SJCRH30 (cell line): ENCODE results near the gene ERN2. TPM values are rescaled to one million over a fixed set of nuclear protein-coding genes. Genes with fewer than 3 reads are reported as not detected.
"Not testable (repeated sequence)": the region's sequence is repeated elsewhere in the genome, so short reads cannot be mapped to it uniquely, and the experiment has no call there.

Experiments used
- DNase-seq, 2 experiments: peaks; one replicate each; pipeline ENCODE4 v3.0.0-alpha.2; 2015 to 2020
- H3K27ac ChIP-seq: fragments of 250-450 bp; sonication (Bioruptor Pico); 2 replicates; pipeline ENCODE4 v1.5.1; 2020; ENCODE audit warnings: mild to moderate bottlenecking, moderate library complexity
- H3K27me3 ChIP-seq: fragments of 250-450 bp; sonication (Bioruptor Pico); 2 replicates; pipeline ENCODE4 v1.5.1; 2020; ENCODE audit warnings: mild to moderate bottlenecking, moderate library complexity
- H3K36me3 ChIP-seq: fragments of 250-450 bp; sonication (Bioruptor Pico); 2 replicates; pipeline ENCODE4 v1.5.1; 2020; ENCODE audit warnings: mild to moderate bottlenecking, moderate library complexity
- H3K4me1 ChIP-seq: fragments of 250-450 bp; sonication (Bioruptor Pico); 2 replicates; pipeline ENCODE4 v1.5.1; 2020; ENCODE audit warnings: mild to moderate bottlenecking, moderate library complexity
- H3K4me3 ChIP-seq: fragments of 250-450 bp; sonication (Bioruptor Pico); 2 replicates; pipeline ENCODE4 v1.5.1; 2020; ENCODE audit warnings: mild to moderate bottlenecking, moderate library complexity
- H3K9me3 ChIP-seq: fragments of 250-450 bp; sonication (Bioruptor Pico); replicated peaks from 2 replicates; pipeline ENCODE4 v1.5.1; 2020; ENCODE audit warnings: mild to moderate bottlenecking, moderate library complexity
- total RNA-seq: library from RNA; depleted of rRNA; stranded (reverse); fragments of >200 nt; shearing (Covaris generic); gene quantifications from 2 replicates; pipeline ENCODE4 v1.2.3, GENCODE V29; 2014

ERN2 gene
- total RNA-seq, 1 experiment from 2014 or later = not detected

GRCh38 chr16:23729503-23730424 is 16.7 kb upstream of the ERN2 start:
- no peaks in the 10 kb centered on the region for H3K9me3 ChIP-seq
- no peak overlapping the region for H3K4me3 ChIP-seq
- H3K4me1 ChIP-seq = no peaks in the 10 kb centered on the region
- DNase-seq = peak; percentile 9 to 32
- H3K36me3 ChIP-seq = no peaks in the 10 kb centered on the region
- no peak overlapping the region for H3K27ac ChIP-seq
- no peaks in the 10 kb centered on the region for H3K27me3 ChIP-seq

- no peaks in the 10 kb centered on the region for H3K36me3 ChIP-seq
- no peaks in the 10 kb centered on the region for H3K4me1 ChIP-seq
- no peaks in the 10 kb centered on the region for H3K9me3 ChIP-seq
- no peak for DNase-seq
- no peak overlapping the region for H3K27ac ChIP-seq
- no peak overlapping the region for H3K4me3 ChIP-seq
- H3K27me3 ChIP-seq = no peaks in the 10 kb centered on the region
These were observed 15.1 kb upstream of the ERN2 start for GRCh38 chr16:23728112-23728477.

DNA sequence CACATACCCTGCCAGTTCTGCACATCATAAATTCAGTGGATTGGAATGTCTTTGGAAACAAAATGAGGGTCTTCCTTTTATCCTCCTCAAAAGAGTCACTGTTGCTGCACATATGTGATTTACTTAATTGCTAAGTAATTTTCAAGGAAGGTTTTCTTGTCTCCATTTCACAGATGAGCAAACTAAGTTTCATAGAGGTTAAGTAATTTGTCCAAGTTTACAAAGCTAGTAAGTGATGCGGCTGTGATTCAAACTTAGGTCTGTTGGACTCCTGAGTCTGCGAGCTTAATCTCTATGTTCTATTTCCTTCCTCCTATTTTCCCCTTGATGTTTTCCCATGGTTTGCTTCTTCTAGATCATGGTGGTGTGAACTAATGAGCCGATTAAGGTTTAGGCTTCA is 13.7 kb upstream of the ERN2 start:
- no peak overlapping the region for H3K27ac ChIP-seq
- H3K27me3 ChIP-seq = no peaks in the 10 kb centered on the region
- H3K4me1 ChIP-seq = no peaks in the 10 kb centered on the region
- no peaks in the 10 kb centered on the region for H3K36me3 ChIP-seq
- H3K9me3 ChIP-seq = no peaks in the 10 kb centered on the region
- H3K4me3 ChIP-seq = no peak overlapping the region
- no peak for DNase-seq

- Histone ChIP-seq H3K27ac (no peak overlapping the region), H3K4me1 (no peaks in the 10 kb centered on the region), H3K36me3 (no peaks in the 10 kb centered on the region), H3K4me3 (no peak overlapping the region), H3K27me3 (no peaks in the 10 kb centered on the region), H3K9me3 (no peaks in the 10 kb centered on the region)
- DNase-seq = no peak
These were observed 11.7 kb upstream of the ERN2 start for GRCh38 chr16:23724785-23725131.

- H3K9me3 ChIP-seq = no peaks in the 10 kb centered on the region
These were observed 11.2 kb upstream of the ERN2 start for GRCh38 chr16:23724096-23724784.

DNA sequence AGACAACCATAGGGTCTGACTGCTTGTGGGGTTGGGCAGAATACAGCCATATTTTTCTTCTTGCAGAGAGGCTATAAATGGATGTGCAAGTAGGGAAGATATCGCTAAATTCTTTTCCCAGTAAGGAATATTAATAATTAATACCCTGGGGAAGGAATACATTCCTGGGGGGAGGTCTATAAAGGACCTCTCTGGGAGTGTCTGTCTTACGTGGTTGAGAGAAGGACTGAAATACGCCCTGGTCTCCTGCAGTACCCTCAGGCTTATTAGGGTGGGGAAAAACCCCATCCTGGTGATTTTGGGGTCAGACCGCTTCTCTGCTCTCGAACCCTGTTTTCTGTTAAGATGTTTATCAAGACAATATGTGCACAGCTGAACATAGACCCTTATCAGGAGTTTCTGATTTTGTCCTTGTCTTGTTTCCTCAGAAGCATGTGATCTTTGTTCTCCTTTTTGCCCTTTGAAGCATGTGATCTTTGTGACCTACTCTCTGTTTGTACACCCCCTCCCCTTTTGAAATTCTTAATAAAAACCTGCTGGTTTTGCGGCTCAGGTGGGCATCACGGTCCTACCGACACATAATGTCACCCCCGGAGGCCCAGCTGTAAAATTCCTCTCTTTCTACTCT is 9.7 kb upstream of the ERN2 start:
- not testable (repeated sequence) for H3K27ac ChIP-seq, H3K4me1 ChIP-seq, DNase-seq

More at GRCh38 chr16:23724096-23724784, 11.2 kb upstream of the ERN2 start:
- Histone ChIP-seq H3K4me1 (no peaks in the 10 kb centered on the region), H3K36me3 (no peaks in the 10 kb centered on the region), H3K27me3 (no peaks in the 10 kb centered on the region), H3K4me3 (no peak overlapping the region), H3K27ac (no peak overlapping the region)
- DNase-seq = no peak

GRCh38 chr16:23716484-23716883 is 3.5 kb upstream of the ERN2 start:
- Histone ChIP-seq H3K9me3 (no peaks in the 10 kb centered on the region), H3K36me3 (no peaks in the 10 kb centered on the region), H3K27me3 (no peaks in the 10 kb centered on the region), H3K4me1 (no peaks in the 10 kb centered on the region), H3K4me3 (no peak overlapping the region), H3K27ac (no peak overlapping the region)
- DNase-seq = no peak

More for the DNA sequence above, 9.7 kb upstream of the ERN2 start:
- not testable (repeated sequence) for H3K9me3 ChIP-seq, H3K36me3 ChIP-seq, H3K4me3 ChIP-seq, H3K27me3 ChIP-seq

- Histone ChIP-seq H3K27ac (no peak overlapping the region), H3K27me3 (no peaks in the 10 kb centered on the region), H3K4me1 (no peaks in the 10 kb centered on the region), H3K36me3 (no peaks in the 10 kb centered on the region), H3K4me3 (no peak overlapping the region), H3K9me3 (0 out of 2 replicates have a peak, but pooled peaks cover 2% of the 10 kb centered on the region)
- DNase-seq = no peak
These were observed 1.2 kb downstream of the ERN2 start for GRCh38 chr16:23711785-23712184.

- no peaks in the 10 kb centered on the region for H3K36me3 ChIP-seq
- DNase-seq = no peak
- H3K4me3 ChIP-seq = no peak overlapping the region
- 0 out of 2 replicates have a peak, but pooled peaks cover 2% of the 10 kb centered on the region for H3K9me3 ChIP-seq
- no peaks in the 10 kb centered on the region for H3K27me3 ChIP-seq
- H3K4me1 ChIP-seq = no peaks in the 10 kb centered on the region
- no peak overlapping the region for H3K27ac ChIP-seq
These were observed 2.5 kb downstream of the ERN2 start for GRCh38 chr16:23710504-23710903.

DNA sequence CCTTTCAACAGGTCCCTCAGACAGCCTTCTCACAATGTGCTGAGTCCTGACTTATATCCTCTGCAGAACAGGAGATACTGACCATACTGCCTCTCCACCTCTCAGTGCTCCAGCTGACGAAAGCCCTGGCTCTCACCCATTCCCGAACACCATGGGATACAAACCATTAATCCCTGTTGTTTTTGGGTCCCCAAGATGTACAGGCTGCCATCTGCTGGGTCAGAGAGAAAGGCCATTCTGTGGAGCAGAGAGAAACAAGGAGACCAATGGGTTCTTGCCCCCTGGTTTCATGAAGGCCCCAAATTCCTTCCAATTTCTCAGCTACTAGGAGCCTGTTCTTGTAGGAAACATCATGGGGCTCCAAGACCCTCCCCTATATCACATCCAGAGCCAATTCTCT is 3.0 kb downstream of the ERN2 start:
- H3K36me3 ChIP-seq = no peaks in the 10 kb centered on the region
- H3K27me3 ChIP-seq = no peaks in the 10 kb centered on the region
- H3K4me3 ChIP-seq = no peak overlapping the region
- H3K4me1 ChIP-seq = no peaks in the 10 kb centered on the region
- H3K9me3 ChIP-seq = 0 out of 2 replicates have a peak, but pooled peaks cover 2% of the 10 kb centered on the region
- no peak for DNase-seq
- H3K27ac ChIP-seq = no peak overlapping the region

DNA sequence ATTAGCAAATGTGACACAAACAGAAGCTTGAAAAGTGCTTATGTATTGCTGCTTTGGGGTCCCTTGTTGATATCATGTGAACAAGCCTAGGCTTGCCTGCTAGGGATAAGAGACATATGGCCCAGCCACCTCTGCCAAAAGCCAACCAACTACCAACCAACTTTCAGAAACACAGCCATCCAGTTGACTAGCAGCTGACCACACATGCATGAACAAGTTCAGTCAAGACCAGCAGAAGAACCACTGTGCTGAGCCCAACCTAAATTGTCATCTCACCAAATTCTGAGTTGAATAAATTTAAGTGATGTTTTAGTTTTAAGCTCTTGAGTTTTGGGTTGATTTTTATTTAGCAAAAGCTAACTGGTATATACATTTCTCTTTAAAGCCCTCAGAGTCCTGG is 3.5 kb downstream of the ERN2 start:
- H3K4me1 ChIP-seq = no peaks in the 10 kb centered on the region
- no peak overlapping the region for H3K4me3 ChIP-seq
- no peak overlapping the region for H3K27ac ChIP-seq
- H3K36me3 ChIP-seq = no peaks in the 10 kb centered on the region
- H3K9me3 ChIP-seq = 0 out of 2 replicates have a peak, but pooled peaks cover 2% of the 10 kb centered on the region
- H3K27me3 ChIP-seq = no peaks in the 10 kb centered on the region
- DNase-seq = no peak

DNA sequence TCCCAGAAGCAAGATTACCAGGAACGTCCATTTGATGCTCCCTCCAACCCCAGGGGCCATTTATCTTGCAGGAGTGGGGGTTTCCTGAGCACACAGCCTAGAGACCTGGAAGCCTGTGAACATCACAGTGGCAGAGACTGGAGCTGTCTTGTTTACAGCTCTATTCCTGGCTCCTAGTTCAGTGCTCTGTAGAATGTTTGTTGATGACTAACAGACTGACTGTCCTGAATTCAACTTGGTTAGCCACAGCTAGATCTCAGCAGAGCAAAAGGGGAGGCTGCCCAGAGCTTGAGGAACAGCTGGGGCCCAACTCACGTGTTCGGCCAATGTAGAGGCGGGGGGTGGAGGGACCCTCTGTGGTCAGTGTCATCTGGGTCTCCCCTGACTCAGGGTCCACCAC is 6.6 kb downstream of the ERN2 start:
- DNase-seq = no peak
- Histone ChIP-seq H3K9me3 (0 out of 2 replicates have a peak, but pooled peaks cover 2% of the 10 kb centered on the region), H3K27me3 (no peaks in the 10 kb centered on the region), H3K27ac (no peak overlapping the region), H3K4me1 (no peaks in the 10 kb centered on the region), H3K36me3 (no peaks in the 10 kb centered on the region), H3K4me3 (no peak overlapping the region)

DNA sequence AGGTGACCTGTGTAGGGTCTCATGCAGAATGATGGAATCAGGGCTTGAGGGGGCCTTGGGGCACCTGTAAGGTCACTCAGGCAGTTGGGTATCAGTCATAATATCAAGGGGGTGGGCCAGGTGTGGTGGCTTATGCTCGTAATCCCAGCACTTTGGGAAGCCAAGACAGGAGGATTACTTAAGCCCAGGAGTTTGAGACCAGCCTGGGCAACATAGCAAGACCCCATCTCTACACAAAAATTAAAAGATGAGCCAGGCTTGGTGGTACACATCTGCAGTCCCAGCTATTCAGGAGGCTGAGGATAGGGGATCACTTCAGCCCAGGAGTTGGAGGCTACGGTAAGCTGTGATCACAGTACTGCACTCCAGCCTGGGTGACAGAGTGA is 7.5 kb downstream of the ERN2 start:
- Histone ChIP-seq H3K4me3 (no peak overlapping the region), H3K4me1 (no peaks in the 10 kb centered on the region), H3K27ac (no peak overlapping the region), H3K36me3 (no peaks in the 10 kb centered on the region), H3K27me3 (no peaks in the 10 kb centered on the region), H3K9me3 (0 out of 2 replicates have a peak, but pooled peaks cover 2% of the 10 kb centered on the region)
- no peak for DNase-seq

- Histone ChIP-seq H3K4me1 (no peaks in the 10 kb centered on the region), H3K27ac (no peak overlapping the region), H3K4me3 (no peak overlapping the region), H3K9me3 (0 out of 2 replicates have a peak, but pooled peaks cover 2% of the 10 kb centered on the region), H3K36me3 (no peaks in the 10 kb centered on the region), H3K27me3 (no peaks in the 10 kb centered on the region)
- no peak for DNase-seq
These were observed 8.1 kb downstream of the ERN2 start for GRCh38 chr16:23704772-23705516.
